Osteoblast (primary cell): ENCODE measurements around the gene KIF1B. TPM values are rescaled to one million over a fixed set of nuclear protein-coding genes. Genes with fewer than 3 reads are reported as not detected.

ENCODE experiments used
- DNase-seq: peaks from one replicate; pipeline ENCODE4 v3.0.0; 2011; ENCODE audit warnings: low spot score, mixed read lengths; ENCODE audit not compliant: insufficient read length; ENCODE audit errors: missing footprints
- H2AFZ ChIP-seq: 2 replicates; pipeline ENCODE4 v1.6.0; 2011; ENCODE audit warnings: mild to moderate bottlenecking, low read length
- H3K27ac ChIP-seq: 2 replicates; pipeline ENCODE4 v1.5.1; 2011; ENCODE audit warnings: mild to moderate bottlenecking, low read depth, low read length, moderate library complexity
- H3K27me3 ChIP-seq: 2 replicates; pipeline ENCODE4 v1.6.0; 2012; ENCODE audit warnings: mild to moderate bottlenecking, control low read depth, inconsistent platforms, low read length, moderate library complexity; ENCODE audit not compliant: insufficient read depth
- H3K36me3 ChIP-seq: 2 replicates; pipeline ENCODE4 v1.5.1; 2011; ENCODE audit warnings: mild to moderate bottlenecking, low read length, control low read depth, moderate library complexity; ENCODE audit not compliant: insufficient read depth
- H3K4me1 ChIP-seq: 2 replicates; pipeline ENCODE4 v1.5.1; 2011; ENCODE audit warnings: mild to moderate bottlenecking, low read length, control low read depth, moderate library complexity; ENCODE audit not compliant: insufficient read depth
- H3K4me2 ChIP-seq: 2 replicates; pipeline ENCODE4 v1.6.0; 2011; ENCODE audit warnings: mild to moderate bottlenecking, low read length; ENCODE audit not compliant: insufficient read depth
- H3K4me3 ChIP-seq: fragments of 200-600 bp; sonication (generic); 3 replicates; pipeline ENCODE4 v1.5.1; 2012; ENCODE audit warnings: mild to moderate bottlenecking, low read length, inconsistent platforms; ENCODE audit not compliant: insufficient read depth
- H3K79me2 ChIP-seq: 2 replicates; pipeline ENCODE4 v1.6.0; 2012; ENCODE audit warnings: mild to moderate bottlenecking, low read length, control low read depth, inconsistent platforms; ENCODE audit not compliant: insufficient read depth
- H3K9me3 ChIP-seq: 2 replicates; pipeline ENCODE4 v1.5.1; 2011; ENCODE audit warnings: low read depth, low read length, control low read depth
- H4K20me1 ChIP-seq: 2 replicates; pipeline ENCODE4 v1.6.0; 2012; ENCODE audit warnings: mild to moderate bottlenecking, low read length, control low read depth; ENCODE audit not compliant: insufficient read depth
- total RNA-seq: library from RNA; depleted of rRNA; stranded (reverse); fragments of >200 nt; gene quantifications from 2 replicates; pipeline ENCODE4 v1.2.3, GENCODE V29; 2012
- TF ChIP-seq, protein P1 (sequence below): IDR thresholded peaks from 2 replicates; pipeline ENCODE4 v1.5.1; 2011; ENCODE audit warnings: mild to moderate bottlenecking, low read depth, low read length, moderate library complexity; ENCODE audit errors: extremely low read depth

Gene KIF1B
- total RNA-seq, 1 donor: 35.8 TPM

DNA sequence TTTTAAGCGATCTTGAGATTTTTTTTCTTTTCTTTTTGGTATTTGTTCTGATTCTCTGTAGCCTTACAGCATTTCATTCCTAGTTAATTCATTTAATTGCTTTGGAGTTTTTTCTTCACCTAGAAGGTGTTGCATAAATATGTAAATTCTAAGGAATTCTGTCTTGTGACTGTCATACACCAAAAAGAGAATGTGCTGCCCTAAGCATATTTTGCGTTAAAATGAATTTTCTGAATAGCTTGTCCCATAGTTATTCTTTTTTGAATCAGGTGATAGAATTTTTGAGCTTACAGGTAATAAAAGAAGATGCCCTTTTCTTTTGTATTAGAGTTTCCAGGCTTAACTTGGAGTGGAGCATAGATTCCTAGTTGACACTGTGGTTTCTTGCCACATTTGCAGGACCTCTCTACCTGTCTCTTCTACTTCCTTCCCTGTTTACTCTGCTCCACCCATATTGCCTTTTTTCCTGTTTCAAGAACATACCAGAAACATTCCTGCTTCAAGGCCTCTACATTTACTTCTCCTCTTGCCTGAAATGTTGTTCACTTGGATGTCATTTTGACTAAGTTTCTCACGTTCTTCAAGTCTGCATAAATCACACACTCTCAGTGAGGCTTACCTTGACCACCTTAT, 53.2 kb downstream of the KIF1B start:
- H3K4me3 ChIP-seq: no peak overlapping the region
- no peaks in the 10 kb centered on the region for H3K27me3 ChIP-seq
- TF ChIP-seq, protein P1, sequence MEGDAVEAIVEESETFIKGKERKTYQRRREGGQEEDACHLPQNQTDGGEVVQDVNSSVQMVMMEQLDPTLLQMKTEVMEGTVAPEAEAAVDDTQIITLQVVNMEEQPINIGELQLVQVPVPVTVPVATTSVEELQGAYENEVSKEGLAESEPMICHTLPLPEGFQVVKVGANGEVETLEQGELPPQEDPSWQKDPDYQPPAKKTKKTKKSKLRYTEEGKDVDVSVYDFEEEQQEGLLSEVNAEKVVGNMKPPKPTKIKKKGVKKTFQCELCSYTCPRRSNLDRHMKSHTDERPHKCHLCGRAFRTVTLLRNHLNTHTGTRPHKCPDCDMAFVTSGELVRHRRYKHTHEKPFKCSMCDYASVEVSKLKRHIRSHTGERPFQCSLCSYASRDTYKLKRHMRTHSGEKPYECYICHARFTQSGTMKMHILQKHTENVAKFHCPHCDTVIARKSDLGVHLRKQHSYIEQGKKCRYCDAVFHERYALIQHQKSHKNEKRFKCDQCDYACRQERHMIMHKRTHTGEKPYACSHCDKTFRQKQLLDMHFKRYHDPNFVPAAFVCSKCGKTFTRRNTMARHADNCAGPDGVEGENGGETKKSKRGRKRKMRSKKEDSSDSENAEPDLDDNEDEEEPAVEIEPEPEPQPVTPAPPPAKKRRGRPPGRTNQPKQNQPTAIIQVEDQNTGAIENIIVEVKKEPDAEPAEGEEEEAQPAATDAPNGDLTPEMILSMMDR: no peak
- no peak for DNase-seq
- H3K9me3 ChIP-seq: no peaks in the 10 kb centered on the region
- peaks cover 48% of the 10 kb centered on the region for H3K36me3 ChIP-seq
- peaks cover 3% of the 10 kb centered on the region for H3K4me1 ChIP-seq
- H3K79me2 ChIP-seq: peaks cover 5% of the 10 kb centered on the region
- no peak overlapping the region for H2AFZ ChIP-seq
- peaks cover 3% of the 10 kb centered on the region for H4K20me1 ChIP-seq
- H3K27ac ChIP-seq: no peak overlapping the region
- H3K4me2 ChIP-seq: no peak overlapping the region

DNA sequence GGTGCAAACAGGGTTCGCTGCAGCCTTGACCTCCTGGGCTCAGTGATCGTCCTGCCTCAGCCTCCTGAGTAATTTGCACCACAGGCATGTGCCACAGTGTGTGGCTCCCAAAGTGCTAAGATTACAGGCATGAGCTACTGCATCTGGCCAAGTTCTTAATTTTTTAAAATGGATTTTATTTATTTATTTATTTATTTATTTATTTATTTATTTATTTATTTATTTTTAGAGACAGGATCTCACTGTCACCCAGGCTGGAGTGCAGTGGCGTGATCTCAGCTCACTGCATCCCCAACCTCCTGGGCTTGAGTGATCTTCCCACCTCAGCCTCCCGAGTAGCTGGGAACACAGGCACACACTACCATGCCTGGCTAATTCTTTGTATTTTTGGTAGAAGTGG, 54.7 kb downstream of the KIF1B start:
- Histone ChIP-seq H2AFZ (no peak overlapping the region), H3K36me3 (peaks cover 46% of the 10 kb centered on the region), H3K4me3 (no peak overlapping the region), H3K9me3 (no peaks in the 10 kb centered on the region), H3K4me2 (no peak overlapping the region), H3K79me2 (peaks cover 2% of the 10 kb centered on the region), H3K27me3 (no peaks in the 10 kb centered on the region), H3K4me1 (peaks cover 3% of the 10 kb centered on the region), H3K27ac (no peak overlapping the region), H4K20me1 (no peaks in the 10 kb centered on the region)
- DNase-seq: no peak
- TF ChIP-seq, protein P1: no peak

DNA sequence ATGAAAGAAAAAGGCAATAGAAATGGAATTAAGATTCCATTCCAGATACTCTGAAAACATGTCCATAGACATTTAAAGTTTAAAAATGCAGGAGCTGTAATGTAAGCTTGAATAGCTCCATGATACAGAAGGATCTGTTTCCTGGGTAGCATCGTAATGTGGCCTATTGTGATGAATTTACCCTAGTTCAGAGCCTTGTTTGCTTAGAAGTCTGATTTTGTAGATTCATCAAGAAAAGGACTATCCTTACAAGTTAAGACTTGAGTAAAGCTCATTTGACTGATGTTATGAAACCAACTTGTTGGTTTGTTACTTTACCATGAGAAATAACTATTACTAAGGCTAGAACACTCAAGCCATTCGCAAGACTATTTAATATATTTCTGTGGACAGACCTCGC, 55.5 kb downstream of the KIF1B start:
- peaks cover 43% of the 10 kb centered on the region for H3K36me3 ChIP-seq
- no peak overlapping the region for H3K27ac ChIP-seq

DNA sequence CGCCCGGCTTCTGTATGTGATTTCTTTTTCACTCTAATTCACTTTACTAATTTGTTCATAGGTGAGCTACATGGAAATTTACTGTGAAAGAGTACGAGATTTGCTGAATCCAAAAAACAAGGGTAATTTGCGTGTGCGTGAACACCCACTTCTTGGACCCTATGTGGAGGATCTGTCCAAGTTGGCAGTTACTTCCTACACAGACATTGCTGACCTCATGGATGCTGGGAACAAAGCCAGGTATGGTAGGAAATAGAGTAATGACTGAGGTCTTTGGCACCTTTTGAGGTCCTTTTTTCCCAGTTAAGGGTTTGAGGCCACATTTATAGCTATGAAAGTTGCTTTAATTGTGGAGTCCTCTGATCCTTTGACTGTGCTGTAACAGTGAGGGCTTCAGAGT, 56.9 kb downstream of the KIF1B start:
- Histone ChIP-seq H3K36me3 (peaks cover 44% of the 10 kb centered on the region), H3K4me1 (peaks cover 3% of the 10 kb centered on the region), H3K27ac (no peak overlapping the region), H3K9me3 (no peaks in the 10 kb centered on the region), H3K4me2 (no peak overlapping the region), H3K27me3 (no peaks in the 10 kb centered on the region), H4K20me1 (no peaks in the 10 kb centered on the region), H2AFZ (no peak overlapping the region), H3K79me2 (peaks cover 8% of the 10 kb centered on the region), H3K4me3 (no peak overlapping the region)
- TF ChIP-seq, protein P1: no peak
- no peak for DNase-seq

More for the DNA sequence above, 55.5 kb downstream of the KIF1B start:
- Histone ChIP-seq H3K4me1 (peaks cover 3% of the 10 kb centered on the region), H2AFZ (no peak overlapping the region), H3K9me3 (no peaks in the 10 kb centered on the region), H3K27me3 (no peaks in the 10 kb centered on the region), H3K79me2 (peaks cover 5% of the 10 kb centered on the region), H4K20me1 (no peaks in the 10 kb centered on the region), H3K4me2 (no peak overlapping the region), H3K4me3 (no peak overlapping the region)
- TF ChIP-seq, protein P1: no peak
- no peak for DNase-seq
